ENCODE data around the gene METTL25B. TPM values are rescaled to one million over a fixed set of nuclear protein-coding genes. Genes with fewer than 3 reads are reported as not detected.

Gene METTL25B
- total and polyA plus RNA-seq, 2 of the 13 experiments (the other 11 are each of a cell fraction or from before 2014, with no cell fraction given), result 11.9 to 24.0 TPM

GRCh38 chr1:156746728-156747631 lies 18.7 kb downstream of the METTL25B start (continued):
- TF ChIP-seq KDM5B (CRISPR knock-in tag; IDR thresholded peaks at IDR 0.05; ENCODE audit: borderline replicate concordance), result 0 out of 2 replicates have a peak, but pooled peaks have one; percentile 49
- no peak for TF ChIP-seq ZFP36 (IDR thresholded peaks at IDR 0.05; ENCODE audit: borderline replicate concordance, low read depth, low read length, partially characterized antibody)
- TF ChIP-seq, protein P1, sequence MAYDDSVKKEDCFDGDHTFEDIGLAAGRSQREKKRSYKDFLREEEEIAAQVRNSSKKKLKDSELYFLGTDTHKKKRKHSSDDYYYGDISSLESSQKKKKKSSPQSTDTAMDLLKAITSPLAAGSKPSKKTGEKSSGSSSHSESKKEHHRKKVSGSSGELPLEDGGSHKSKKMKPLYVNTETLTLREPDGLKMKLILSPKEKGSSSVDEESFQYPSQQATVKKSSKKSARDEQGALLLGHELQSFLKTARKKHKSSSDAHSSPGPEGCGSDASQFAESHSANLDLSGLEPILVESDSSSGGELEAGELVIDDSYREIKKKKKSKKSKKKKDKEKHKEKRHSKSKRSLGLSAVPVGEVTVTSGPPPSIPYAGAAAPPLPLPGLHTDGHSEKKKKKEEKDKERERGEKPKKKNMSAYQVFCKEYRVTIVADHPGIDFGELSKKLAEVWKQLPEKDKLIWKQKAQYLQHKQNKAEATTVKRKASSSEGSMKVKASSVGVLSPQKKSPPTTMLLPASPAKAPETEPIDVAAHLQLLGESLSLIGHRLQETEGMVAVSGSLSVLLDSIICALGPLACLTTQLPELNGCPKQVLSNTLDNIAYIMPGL (CRISPR knock-in tag; IDR thresholded peaks at IDR 0.05; ENCODE audit: borderline replicate concordance in 1 of 2, low read depth in 1 of 2), result 0 out of 4 replicates have a peak, but pooled peaks of 1 of the 2 experiments have one; percentile 7
- no peak for TF ChIP-seq MTF1 (CRISPR knock-in tag; IDR thresholded peaks at IDR 0.05)
- TF ChIP-seq, protein P2, sequence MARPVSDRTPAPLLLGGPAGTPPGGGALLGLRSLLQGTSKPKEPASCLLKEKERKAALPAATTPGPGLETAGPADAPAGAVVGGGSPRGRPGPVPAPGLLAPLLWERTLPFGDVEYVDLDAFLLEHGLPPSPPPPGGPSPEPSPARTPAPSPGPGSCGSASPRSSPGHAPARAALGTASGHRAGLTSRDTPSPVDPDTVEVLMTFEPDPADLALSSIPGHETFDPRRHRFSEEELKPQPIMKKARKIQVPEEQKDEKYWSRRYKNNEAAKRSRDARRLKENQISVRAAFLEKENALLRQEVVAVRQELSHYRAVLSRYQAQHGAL (CRISPR knock-in tag; IDR thresholded peaks at IDR 0.05; ENCODE audit: not compliant biosample characterization), result no peak
- no peak for TF ChIP-seq ZMYM3 (CRISPR knock-in tag; IDR thresholded peaks at IDR 0.05)
- TF ChIP-seq SP1 (IDR thresholded peaks at IDR 0.05), result no peak
- TF ChIP-seq SP1 (CRISPR knock-in tag; IDR thresholded peaks at IDR 0.05), result no peak
- TF ChIP-seq CENPT (CRISPR knock-in tag; IDR thresholded peaks at IDR 0.05; ENCODE audit: low read depth), result no peak
- TF ChIP-seq GZF1 (CRISPR knock-in tag; IDR thresholded peaks at IDR 0.05), result no peak
- TF ChIP-seq MAFK (conservative IDR thresholded peaks at IDR 0.05 in 1 of 2, IDR thresholded peaks at IDR 0.05 in 1 of 2; ENCODE audit: low read length in 2 of 2), result no peak
- TF ChIP-seq RARA (CRISPR knock-in tag; IDR thresholded peaks at IDR 0.05), result no peak
- no peak for TF ChIP-seq MEIS1 (CRISPR knock-in tag; IDR thresholded peaks at IDR 0.05; ENCODE audit: borderline replicate concordance)
- TF ChIP-seq RXRB (CRISPR knock-in tag; IDR thresholded peaks at IDR 0.05; ENCODE audit: borderline replicate concordance), result peak; percentile 18; the same call in 1 of the 2 replicates
- no peak for TF ChIP-seq IKZF5 (CRISPR knock-in tag; IDR thresholded peaks at IDR 0.05)
- no peak for TF ChIP-seq GPBP1L1 (CRISPR knock-in tag; IDR thresholded peaks at IDR 0.05)
- TF ChIP-seq NR1H2 (CRISPR knock-in tag; IDR thresholded peaks at IDR 0.05; ENCODE audit: borderline replicate concordance, low read depth), result no peak
- TF ChIP-seq TEAD2 (CRISPR knock-in tag; IDR thresholded peaks at IDR 0.05), result no peak
- TF ChIP-seq KMT2B (CRISPR knock-in tag; IDR thresholded peaks at IDR 0.05), result 0 out of 2 replicates have a peak, but pooled peaks have one; percentile 19
- no peak for TF ChIP-seq HNRNPLL (IDR thresholded peaks at IDR 0.05; ENCODE audit: low read depth, low read length, poor library complexity, severe bottlenecking)
- no peak for TF ChIP-seq ELF4 (CRISPR knock-in tag; IDR thresholded peaks at IDR 0.05; ENCODE audit: borderline replicate concordance)
- TF ChIP-seq ZNF296 (CRISPR knock-in tag; conservative IDR thresholded peaks at IDR 0.05), result no peak

Data from HepG2 (cell line).